GM12878 (cell line): ENCODE results near the gene SHC3. TPM values are rescaled to one million over a fixed set of nuclear protein-coding genes. Genes with fewer than 3 reads are reported as not detected.

ENCODE experiments used
- ATAC-seq: fragments of 200-7000 bp; cut with Tn5 transposase; 3 replicates; pipeline ENCODE4 v1.9.1; 2020; ENCODE audit warnings: mild to moderate bottlenecking, moderate library complexity
- BruUV-seq: library from RNA; stranded (reverse); fragments of 400-500 nt; replicated peaks from 2 replicates; lab custom pipeline; 2021; lab: Mats Ljungman, UMichigan
- CTCF ChIA-PET: fragments of 300-600 bp; sonication (Branson Sonifier 250); formaldehyde crosslinking; extraction: SDS; loops from one replicate; lab custom pipeline; 2021; ENCODE audit warnings: inconsistent platforms; lab: Yijun Ruan, JAX
- POLR2A ChIA-PET: fragments of 350-600 bp; formaldehyde crosslinking; extraction: SDS; loops from one replicate; lab custom pipeline; 2021; ENCODE audit warnings: inconsistent platforms; lab: Charles Lee
- RAD21 ChIA-PET: fragments of 300-600 bp; sonication (Branson Sonifier 250); formaldehyde crosslinking; loops from one replicate; lab custom pipeline; 2023; ENCODE audit warnings: antibody characterized with exemption; ENCODE audit not compliant: unreplicated experiment; lab: Charles Lee
- SMC1A ChIA-PET: fragments of 300-600 bp; sonication (Branson Sonifier 250); formaldehyde crosslinking; loops from one replicate; lab custom pipeline; 2023; ENCODE audit not compliant: unreplicated experiment, uncharacterized antibody; lab: Charles Lee
- DNase-seq: peaks from one replicate; pipeline ENCODE4 v3.0.0-alpha.2; 2011; ENCODE audit warnings: low read depth, low spot score
- FAIRE-seq: peaks from 3 replicates; lab custom pipeline; 2011; peaks lifted over from hg19 to GRCh38; lab: Jason Lieb, UNC
- H2AFZ ChIP-seq: 2 replicates; pipeline ENCODE4 v1.6.0; 2011; ENCODE audit warnings: low read depth, low read length, control low read depth; ENCODE audit not compliant: control insufficient read depth
- H3K27ac ChIP-seq: 2 replicates; pipeline ENCODE4 v1.5.1; 2011; ENCODE audit warnings: control low read depth; ENCODE audit not compliant: control insufficient read depth, insufficient read depth
- H3K27me3 ChIP-seq, 2 experiments: replicated peaks in 1 of 2; 2 replicates each; pipeline versions ENCODE4 v1.6.0 to v1.6.1; 2011; ENCODE audit warnings: low read length in 1 of 2; ENCODE audit not compliant: control insufficient read depth in 2 of 2, insufficient read depth in 2 of 2
- H3K36me3 ChIP-seq, 2 experiments: 2 replicates each; pipeline ENCODE4 v1.5.1; 2011; ENCODE audit warnings: low read length in 1 of 2; ENCODE audit not compliant: control insufficient read depth in 2 of 2, insufficient read depth in 2 of 2
- H3K4me1 ChIP-seq: 2 replicates; pipeline ENCODE4 v1.6.1; 2011; ENCODE audit warnings: mild to moderate bottlenecking, low read length, moderate library complexity, mixed read lengths; ENCODE audit not compliant: control insufficient read depth, insufficient read depth
- H3K4me2 ChIP-seq: 2 replicates; pipeline ENCODE4 v1.6.0; 2011; ENCODE audit warnings: control low read depth; ENCODE audit not compliant: control insufficient read depth, insufficient read depth
- H3K4me3 ChIP-seq: fragments of 200-600 bp; sonication (generic); 2 replicates; pipeline ENCODE4 v1.5.1; 2016
- H3K79me2 ChIP-seq: 2 replicates; pipeline ENCODE4 v1.6.0; 2011; ENCODE audit warnings: low read length; ENCODE audit not compliant: control insufficient read depth, insufficient read depth
- H3K9ac ChIP-seq: 2 replicates; pipeline ENCODE4 v1.8.0; 2011; ENCODE audit warnings: low read length, control low read depth, mixed read lengths; ENCODE audit not compliant: control insufficient read depth, insufficient read depth
- H3K9me3 ChIP-seq: replicated peaks from 3 replicates; pipeline ENCODE4 v1.5.1; 2011; ENCODE audit warnings: mild to moderate bottlenecking, low read length; ENCODE audit not compliant: control insufficient read depth, insufficient read depth
- H4K20me1 ChIP-seq: 2 replicates; pipeline ENCODE4 v1.6.0; 2011; ENCODE audit not compliant: control insufficient read depth, insufficient read depth
- ATF3 ChIP-seq: IDR thresholded peaks from 2 replicates; pipeline ENCODE4 v1.6.1; 2011; ENCODE audit warnings: low read depth, mild to moderate bottlenecking, low read length, moderate library complexity, borderline replicate concordance; ENCODE audit errors: extremely low read depth
- BACH1 ChIP-seq: fragments of 450-650 bp; IDR thresholded peaks from 2 replicates; pipeline ENCODE4 v1.6.1; 2017; ENCODE audit warnings: mild to moderate bottlenecking, borderline replicate concordance
- CEBPB ChIP-seq, 2 experiments: fragments of 150-350 bp in 1 of 2; IDR thresholded peaks; 2 replicates each; pipeline ENCODE4 v1.6.1; 2012 to 2014; ENCODE audit warnings: low read depth in 2 of 2, low read length in 2 of 2, borderline replicate concordance in 1 of 2, inconsistent platforms in 1 of 2
- GABPA ChIP-seq: IDR thresholded peaks from 2 replicates; pipeline ENCODE4 v1.6.1; 2014; ENCODE audit warnings: antibody characterized with exemption, low read depth, mild to moderate bottlenecking, inconsistent platforms
- HDAC2 ChIP-seq: fragments of 200-600 bp; sonication (generic); IDR thresholded peaks from 2 replicates; pipeline ENCODE4 v1.6.1; 2017
- HDGF ChIP-seq: fragments of 450-650 bp; IDR thresholded peaks from 2 replicates; pipeline ENCODE4 v1.6.1; 2016; ENCODE audit warnings: antibody characterized with exemption
- HSF1 ChIP-seq: fragments of 150-350 bp; IDR thresholded peaks from 2 replicates; pipeline ENCODE4 v1.6.1; 2014; ENCODE audit warnings: mild to moderate bottlenecking, low read depth, low read length
- IRF3 ChIP-seq: fragments of 450-650 bp; IDR thresholded peaks from 2 replicates; pipeline ENCODE4 v1.6.1; 2014; ENCODE audit warnings: mild to moderate bottlenecking
- IRF4 ChIP-seq: IDR thresholded peaks from 2 replicates; pipeline ENCODE4 v1.6.1; 2011; ENCODE audit warnings: low read depth, low read length
- KLF5 ChIP-seq: fragments of 450-650 bp; IDR thresholded peaks from 2 replicates; pipeline ENCODE4 v1.6.1; 2014; ENCODE audit warnings: mild to moderate bottlenecking; ENCODE audit not compliant: partially characterized antibody
- POLR2A ChIP-seq: IDR thresholded peaks from 2 replicates; pipeline ENCODE4 v1.6.1; 2011; ENCODE audit warnings: low read depth, mild to moderate bottlenecking, low read length
- RB1 ChIP-seq: fragments of 450-650 bp; formaldehyde crosslinking; IDR thresholded peaks from 2 replicates; pipeline ENCODE4 v1.6.1; 2017; ENCODE audit warnings: mild to moderate bottlenecking, borderline replicate concordance
- SMARCA5 ChIP-seq: fragments of 450-650 bp; IDR thresholded peaks from 2 replicates; pipeline ENCODE4 v1.6.1; 2017; ENCODE audit warnings: mild to moderate bottlenecking
- STAT3 ChIP-seq: IDR thresholded peaks from 2 replicates; pipeline ENCODE4 v1.6.1; 2011; ENCODE audit warnings: low read depth, low read length, improper control_type of control experiment
- USF2 ChIP-seq: IDR thresholded peaks from 2 replicates; pipeline ENCODE4 v1.6.1; 2011; ENCODE audit warnings: low read depth, low read length, improper control_type of control experiment, borderline replicate concordance
- ZBTB40 ChIP-seq: fragments of 450-650 bp; IDR thresholded peaks from 2 replicates; pipeline ENCODE4 v1.6.1; 2016; ENCODE audit warnings: mild to moderate bottlenecking, moderate library complexity, borderline replicate concordance
- ZNF622 ChIP-seq: fragments of 450-650 bp; IDR thresholded peaks from 2 replicates; pipeline ENCODE4 v1.6.1; 2017; ENCODE audit warnings: mild to moderate bottlenecking, inconsistent platforms
- WGBS: methylation state at CpG from one replicate; pipeline ENCODE4 v1.1.6; 2016; ENCODE audit warnings: low lambda C conversion rate; ENCODE audit not compliant: insufficient replicate concordance, insufficient coverage; ENCODE audit errors: missing lambda C conversion rate; 5-methylcytosine and 5-hydroxymethylcytosine counted together
- in situ Hi-C: fragments of 300-500 bp; cut with MboI; formaldehyde crosslinking; loops from 9 replicates; pipeline ENCODE4 v1.14.3; 2018; ENCODE audit warnings: mixed read lengths
- intact Hi-C: fragments of 100-400 bp; cut with micrococcal nuclease; formaldehyde crosslinking; loops from one replicate; pipeline ENCODE4 v1.14.2; 2022; ENCODE audit not compliant: unreplicated experiment
- polyA plus RNA-seq, 11 experiments: library from polyadenylated mRNA; depleted of rRNA in 4 of 11; unstranded in 6 of 11; stranded (reverse) in 5 of 11; fragments of >200 nt; fragmentation: Nextera tagmentation in 4 of 11; fragmentation: Illumina TruSeq in 1 of 11; extraction: Ambion mirVana in 4 of 11; extraction: Trizol in 1 of 11; gene quantifications; 1 replicate in 1 of 11; 2 replicates in 10 of 11; pipeline versions ENCODE4 v1.2.1 to v1.2.3, GENCODE V29; 2011 to 2016; ENCODE audit warnings: inconsistent platforms in 2 of 11, missing spikeins in 2 of 11, low read depth in 1 of 11
- total RNA-seq, 4 experiments: library from RNA; depleted of rRNA in 3 of 4; stranded (reverse); fragments of >200 nt in 3 of 4; fragmentation: Illumina TruSeq in 1 of 4; extraction: Trizol in 1 of 4; gene quantifications; 2 replicates each; pipeline versions ENCODE4 v1.2.1 to v1.2.3, GENCODE V29; 2013 to 2021

Gene SHC3
- total and polyA plus RNA-seq, 10 of the 15 experiments (the other 5 are each of a cell fraction or from before 2014, with no cell fraction given), result 0.01 to 0.06 TPM; not detected in 8

GRCh38 chr9:89168901-89169813 lies 9.5 kb downstream of the SHC3 start:
- in situ Hi-C loops, result no loop called here
- no peaks in the 10 kb centered on the region for H3K36me3 ChIP-seq
- no peaks in the 10 kb centered on the region for H3K4me1 ChIP-seq
- H3K4me3 ChIP-seq, result no peak overlapping the region
- DNase-seq, result no peak
- ATAC-seq, result no peak
- H3K27ac ChIP-seq, result no peak overlapping the region
- ChIA-PET CTCF (no interaction called here), POLR2A (no interaction called here), RAD21 (no interaction called here), SMC1A (no interaction called here)
- H3K9me3 ChIP-seq, result no peaks in the 10 kb centered on the region
- BruUV-seq, result no TSS peak
- FAIRE-seq, result no peak
- H4K20me1 ChIP-seq, result no peaks in the 10 kb centered on the region
- intact Hi-C loops, result no loop called here
- no peaks in the 10 kb centered on the region for H3K79me2 ChIP-seq
- H3K4me2 ChIP-seq, result no peak overlapping the region
- 32% methylated on average over 9 of the region's 9 CpGs for WGBS
- no peak overlapping the region for H3K9ac ChIP-seq
- no peaks in the 10 kb centered on the region; a peak in 2 of 4 replicates for H3K27me3 ChIP-seq
- H2AFZ ChIP-seq, result no peak overlapping the region
- TF ChIP-seq BACH1, result no peak
- no peak for TF ChIP-seq IRF3
- TF ChIP-seq STAT3, result no peak
- no peak for TF ChIP-seq RB1
- no peak for TF ChIP-seq USF2
- TF ChIP-seq SMARCA5, result no peak
- no peak for TF ChIP-seq ATF3
- TF ChIP-seq ZNF622, result no peak
- no peak for TF ChIP-seq HDAC2
- TF ChIP-seq ZBTB40, result no peak
- TF ChIP-seq HSF1, result no peak
- no peak for TF ChIP-seq KLF5
- no peak for TF ChIP-seq IRF4
- no peak for TF ChIP-seq CEBPB (IDR thresholded peaks at IDR 0.05; ENCODE audit: borderline replicate concordance in 1 of 2, low read depth in 2 of 2, low read length in 2 of 2)
- TF ChIP-seq POLR2A, result no peak
- TF ChIP-seq GABPA, result no peak
- TF ChIP-seq HDGF, result no peak
